Suprapubic skin (tissue), 4 donors: Measurements from ENCODE around the gene MSRB3. TPM values are rescaled to one million over a fixed set of nuclear protein-coding genes. Genes with fewer than 3 reads are reported as not detected.

Experiments used
- DNase-seq, 2 donors: peaks; one replicate each; pipeline ENCODE4 v3.0.0-alpha.2; 2019; ENCODE audit warnings: low spot score in 2 of 2
- H3K27ac ChIP-seq: fragments of 200-600 bp; sonication (generic); one replicate; pipeline ENCODE4 v1.5.1; 2019
- H3K27me3 ChIP-seq: fragments of 200-600 bp; sonication (generic); one replicate; pipeline ENCODE4 v1.5.1; 2019
- H3K36me3 ChIP-seq: fragments of 200-600 bp; sonication (generic); one replicate; pipeline ENCODE4 v1.5.1; 2019
- H3K4me1 ChIP-seq: fragments of 200-600 bp; sonication (generic); one replicate; pipeline ENCODE4 v1.5.1; 2019
- H3K4me3 ChIP-seq: fragments of 200-600 bp; sonication (generic); one replicate; pipeline ENCODE4 v1.5.1; 2019; ENCODE audit warnings: mild to moderate bottlenecking
- H3K9me3 ChIP-seq: fragments of 200-600 bp; sonication (generic); one replicate; pipeline ENCODE4 v1.5.1; 2019
- CTCF ChIP-seq, 2 donors: fragments of 200-600 bp in 1 of 2; fragments of 450-650 bp in 1 of 2; sonication (generic) in 1 of 2; IDR thresholded peaks; one replicate each; pipeline ENCODE4 v1.5.1; 2016 to 2019; ENCODE audit warnings: antibody characterized with exemption in 2 of 2, mild to moderate bottlenecking in 1 of 2, moderate library complexity in 1 of 2
- EP300 ChIP-seq: sonication (generic); formaldehyde crosslinking; IDR thresholded peaks from one replicate; pipeline ENCODE4 v1.6.1; 2017; ENCODE audit warnings: antibody characterized with exemption
- POLR2A ChIP-seq, 2 donors: fragments of 450-650 bp; IDR thresholded peaks; one replicate each; pipeline ENCODE4 v1.6.1; 2017; ENCODE audit warnings: antibody characterized with exemption in 2 of 2, mild to moderate bottlenecking in 2 of 2, moderate library complexity in 2 of 2
- POLR2AphosphoS5 ChIP-seq, 3 donors: sonication (generic); formaldehyde crosslinking; IDR thresholded peaks; one replicate each; pipeline ENCODE4 v1.6.1; 2017; ENCODE audit warnings: antibody characterized with exemption in 3 of 3
- WGBS: methylation state at CpG from one replicate; pipeline ENCODE4 v1.1.5; 2018; 5-methylcytosine and 5-hydroxymethylcytosine counted together
- total RNA-seq, 4 donors: library from RNA; depleted of rRNA; stranded (reverse); fragments of >200 nt; gene quantifications; one replicate each; pipeline ENCODE4 v1.1.0, GENCODE V29; 2016

Gene MSRB3
- total RNA-seq, 4 donors from 2014 or later = 5.2 to 16.9 (median 9.8) TPM

- Histone ChIP-seq H3K36me3 (no peaks in the 10 kb centered on the region), H3K4me3 (no peak overlapping the region), H3K27me3 (no peaks in the 10 kb centered on the region), H3K4me1 (peaks cover 6% of the 10 kb centered on the region), H3K9me3 (no peaks in the 10 kb centered on the region), H3K27ac (no peak overlapping the region)
- DNase-seq = no peak
- WGBS = 90% methylated on average over 1 of the region's 1 CpG
- no peak for TF ChIP-seq POLR2AphosphoS5 (IDR thresholded peaks at IDR 0.05)
- TF ChIP-seq CTCF (IDR thresholded peaks at IDR 0.05) = no peak
- TF ChIP-seq POLR2A (IDR thresholded peaks at IDR 0.05) = no peak
- TF ChIP-seq EP300 = no peak
These were observed 225.9 kb downstream of the MSRB3 start for GRCh38 chr12:65504417-65504816.

GRCh38 chr12:65505386-65506121 is 227.1 kb downstream of the MSRB3 start:
- Histone ChIP-seq H3K4me3 (no peak overlapping the region), H3K4me1 (peaks cover 6% of the 10 kb centered on the region), H3K27me3 (no peaks in the 10 kb centered on the region), H3K27ac (no peak overlapping the region), H3K36me3 (no peaks in the 10 kb centered on the region), H3K9me3 (no peaks in the 10 kb centered on the region)
- WGBS = 82% methylated on average over 12 of the region's 12 CpGs
- TF ChIP-seq EP300 = no peak
- TF ChIP-seq CTCF (IDR thresholded peaks at IDR 0.05) = no peak
- TF ChIP-seq POLR2AphosphoS5 (IDR thresholded peaks at IDR 0.05) = no peak
- TF ChIP-seq POLR2A (IDR thresholded peaks at IDR 0.05) = no peak
- no peak for DNase-seq

GRCh38 chr12:65508276-65509035 is 230.0 kb downstream of the MSRB3 start:
- TF ChIP-seq CTCF (IDR thresholded peaks at IDR 0.05) (no peak), EP300 (no peak), POLR2AphosphoS5 (IDR thresholded peaks at IDR 0.05) (no peak), POLR2A (IDR thresholded peaks at IDR 0.05) (no peak)
- Histone ChIP-seq H3K27ac (no peak overlapping the region), H3K36me3 (no peaks in the 10 kb centered on the region), H3K27me3 (no peaks in the 10 kb centered on the region), H3K4me1 (peaks cover 7% of the 10 kb centered on the region), H3K9me3 (no peaks in the 10 kb centered on the region), H3K4me3 (no peak overlapping the region)
- no peak for DNase-seq
- WGBS = 74% methylated on average over 10 of the region's 10 CpGs

GRCh38 chr12:65510007-65510406 is 231.5 kb downstream of the MSRB3 start:
- H3K27me3 ChIP-seq = no peaks in the 10 kb centered on the region
- H3K4me1 ChIP-seq = peaks cover 7% of the 10 kb centered on the region
- 73% methylated on average over 3 of the region's 3 CpGs for WGBS
- no peak overlapping the region for H3K27ac ChIP-seq
- DNase-seq = no peak
- TF ChIP-seq POLR2A (IDR thresholded peaks at IDR 0.05) (no peak), EP300 (no peak), POLR2AphosphoS5 (IDR thresholded peaks at IDR 0.05) (no peak), CTCF (IDR thresholded peaks at IDR 0.05) (no peak)
- H3K36me3 ChIP-seq = no peaks in the 10 kb centered on the region
- H3K4me3 ChIP-seq = no peak overlapping the region
- H3K9me3 ChIP-seq = no peaks in the 10 kb centered on the region

DNA sequence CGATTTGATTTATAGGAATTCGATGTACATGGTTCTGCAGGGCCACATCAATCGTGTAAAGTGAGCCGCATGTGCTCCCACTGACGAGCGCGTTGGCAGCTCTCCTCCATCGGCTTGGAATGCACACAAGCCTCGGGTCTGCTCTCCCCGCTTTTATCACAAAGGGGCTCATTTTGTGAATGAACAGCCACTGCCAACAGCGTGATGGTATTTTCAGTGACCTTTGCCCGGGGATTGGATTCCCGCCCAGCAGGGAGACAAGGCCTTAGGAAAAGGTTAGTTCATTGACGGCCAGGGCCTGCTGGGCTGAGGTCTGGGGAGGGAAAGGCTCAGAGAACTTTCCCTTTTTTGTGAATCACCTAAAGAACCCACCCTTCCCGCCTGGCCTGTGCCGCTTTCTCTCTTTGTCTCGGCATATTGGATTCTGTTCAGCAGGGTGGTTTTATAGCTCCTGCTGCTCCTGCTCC is 232.1 kb downstream of the MSRB3 start:
- 43% methylated on average over 16 of the region's 17 CpGs for WGBS
- no peaks in the 10 kb centered on the region for H3K27me3 ChIP-seq
- H3K9me3 ChIP-seq = no peaks in the 10 kb centered on the region
- no peak overlapping the region for H3K27ac ChIP-seq
- H3K4me1 ChIP-seq = peaks cover 7% of the 10 kb centered on the region
- TF ChIP-seq CTCF (IDR thresholded peaks at IDR 0.05) (no peak), EP300 (no peak), POLR2AphosphoS5 (IDR thresholded peaks at IDR 0.05) (no peak), POLR2A (IDR thresholded peaks at IDR 0.05) (no peak)
- no peak overlapping the region for H3K4me3 ChIP-seq
- H3K36me3 ChIP-seq = no peaks in the 10 kb centered on the region
- no peak for DNase-seq
